SJSA1 (cell line): ENCODE data around the gene ARSA. TPM values are rescaled to one million over a fixed set of nuclear protein-coding genes. Genes with fewer than 3 reads are reported as not detected.
A peak's percentile ranks its signal among the peaks of the same experiment; 100 is the strongest.

Experiments
- DNase-seq, 2 experiments: peaks; one replicate each; pipeline ENCODE4 v3.0.0-alpha.2; 2015 to 2020; ENCODE audit warnings: low spot score in 2 of 2, low read depth in 1 of 2
- H3K27ac ChIP-seq: fragments of 250-450 bp; sonication (Bioruptor Pico); 2 replicates; pipeline ENCODE4 v1.5.1; 2020; ENCODE audit warnings: mild to moderate bottlenecking, moderate library complexity
- H3K27me3 ChIP-seq: fragments of 250-450 bp; sonication (Bioruptor Pico); replicated peaks from 2 replicates; pipeline ENCODE4 v1.5.1; 2020; ENCODE audit warnings: mild to moderate bottlenecking, moderate library complexity
- H3K36me3 ChIP-seq: fragments of 250-450 bp; sonication (Bioruptor Pico); 2 replicates; pipeline ENCODE4 v1.5.1; 2020; ENCODE audit warnings: mild to moderate bottlenecking
- H3K4me1 ChIP-seq: fragments of 250-450 bp; sonication (Bioruptor Pico); replicated peaks from 2 replicates; pipeline ENCODE4 v1.6.1; 2021; ENCODE audit warnings: mild to moderate bottlenecking
- H3K4me3 ChIP-seq: fragments of 250-450 bp; sonication (Bioruptor Pico); 2 replicates; pipeline ENCODE4 v1.5.1; 2020; ENCODE audit warnings: mild to moderate bottlenecking
- H3K9me3 ChIP-seq: fragments of 250-450 bp; sonication (Bioruptor Pico); replicated peaks from 2 replicates; pipeline ENCODE4 v1.5.1; 2020; ENCODE audit warnings: mild to moderate bottlenecking
- total RNA-seq: library from RNA; depleted of rRNA; stranded (reverse); fragments of >200 nt; shearing (Covaris generic); gene quantifications from 2 replicates; pipeline ENCODE4 v1.2.3, GENCODE V29; 2014; rRNA removed

The ARSA gene
- total RNA-seq, result 20.2 and 22.7 TPM in 2 replicates

- H3K9me3 ChIP-seq, result peaks cover 7% of the 10 kb centered on the region; the same call in 1 of the 2 replicates
- no peaks in the 10 kb centered on the region; the same call in 1 of the 2 replicates for H3K27me3 ChIP-seq
- H3K36me3 ChIP-seq, result peaks cover 9% of the 10 kb centered on the region; the same call in 1 of the 2 replicates
- DNase-seq, result peak; percentile 70 to 86
- H3K4me1 ChIP-seq, result peaks cover 20% of the 10 kb centered on the region
- H3K4me3 ChIP-seq, result peak within 1 kb of the TSS; percentile 84
- peak within 1 kb of the TSS; percentile 36 for H3K27ac ChIP-seq
Observed at GRCh38 chr22:50627642-50628542, at the start of gene ARSA. Gene ARSA, minus strand, starts transcription at chr22:50628152. Its CDS starts 373 bp downstream, at chr22:50627779.

GRCh38 chr22:50676661-50677492 is 48.9 kb upstream of the ARSA start:
- Histone ChIP-seq H3K27me3 (peaks cover 46% of the 10 kb centered on the region), H3K4me3 (no peak overlapping the region), H3K9me3 (0 out of 2 replicates have a peak, but pooled peaks cover 2% of the 10 kb centered on the region), H3K27ac (no peak overlapping the region), H3K4me1 (no peaks in the 10 kb centered on the region), H3K36me3 (no peaks in the 10 kb centered on the region)
- peak in 1 of 2 experiments; percentile 29 for DNase-seq

- H3K4me3 ChIP-seq, result no peak overlapping the region
- peak in 1 of 2 experiments; percentile 38 for DNase-seq
- H3K27ac ChIP-seq, result no peak overlapping the region
- H3K36me3 ChIP-seq, result no peaks in the 10 kb centered on the region
- H3K4me1 ChIP-seq, result no peaks in the 10 kb centered on the region
- H3K27me3 ChIP-seq, result peaks cover 53% of the 10 kb centered on the region
- H3K9me3 ChIP-seq, result 0 out of 2 replicates have a peak, but pooled peaks cover 2% of the 10 kb centered on the region
Observed at GRCh38 chr22:50676180-50676636, 48.3 kb upstream of the ARSA start.

GRCh38 chr22:50675553-50676179 is 47.7 kb upstream of the ARSA start:
- Histone ChIP-seq H3K9me3 (0 out of 2 replicates have a peak, but pooled peaks cover 2% of the 10 kb centered on the region), H3K36me3 (no peaks in the 10 kb centered on the region), H3K4me1 (no peaks in the 10 kb centered on the region), H3K27ac (no peak overlapping the region), H3K27me3 (peaks cover 57% of the 10 kb centered on the region), H3K4me3 (no peak overlapping the region)
- DNase-seq, result no peak

GRCh38 chr22:50674606-50675552 is 46.9 kb upstream of the ARSA start:
- DNase-seq, result peak in 1 of 2 experiments; percentile 44
- no peak overlapping the region for H3K4me3 ChIP-seq
- no peaks in the 10 kb centered on the region for H3K36me3 ChIP-seq
- no peak overlapping the region for H3K27ac ChIP-seq
- H3K27me3 ChIP-seq, result peaks cover 62% of the 10 kb centered on the region
- H3K4me1 ChIP-seq, result no peaks in the 10 kb centered on the region
- 0 out of 2 replicates have a peak, but pooled peaks cover 2% of the 10 kb centered on the region for H3K9me3 ChIP-seq

- H3K4me1 ChIP-seq, result no peaks in the 10 kb centered on the region
- no peak overlapping the region for H3K27ac ChIP-seq
- no peaks in the 10 kb centered on the region for H3K36me3 ChIP-seq
- no peak for DNase-seq
- H3K9me3 ChIP-seq, result 0 out of 2 replicates have a peak, but pooled peaks cover 2% of the 10 kb centered on the region
- H3K4me3 ChIP-seq, result no peak overlapping the region
- peaks cover 64% of the 10 kb centered on the region for H3K27me3 ChIP-seq
Observed at GRCh38 chr22:50674130-50674500, 46.2 kb upstream of the ARSA start.

- no peaks in the 10 kb centered on the region for H3K4me1 ChIP-seq
- H3K4me3 ChIP-seq, result no peak overlapping the region
- H3K27ac ChIP-seq, result no peak overlapping the region
- DNase-seq, result peak in 1 of 2 experiments; percentile 28
- H3K36me3 ChIP-seq, result no peaks in the 10 kb centered on the region
- 0 out of 2 replicates have a peak, but pooled peaks cover 2% of the 10 kb centered on the region for H3K9me3 ChIP-seq
- H3K27me3 ChIP-seq, result peaks cover 70% of the 10 kb centered on the region
Observed at GRCh38 chr22:50673231-50674129, 45.5 kb upstream of the ARSA start.

GRCh38 chr22:50672471-50673230 is 44.7 kb upstream of the ARSA start, which contains the start of gene SHANK3:
Gene SHANK3, plus strand, starts transcription at chr22:50672823.
- Histone ChIP-seq H3K27me3 (peaks cover 78% of the 10 kb centered on the region), H3K27ac (no peak within 1 kb of the TSS), H3K4me3 (no peak within 1 kb of the TSS), H3K4me1 (no peaks in the 10 kb centered on the region), H3K36me3 (no peaks in the 10 kb centered on the region), H3K9me3 (0 out of 2 replicates have a peak, but pooled peaks cover 2% of the 10 kb centered on the region)
- DNase-seq, result no peak

- no peaks in the 10 kb centered on the region for H3K36me3 ChIP-seq
- H3K4me3 ChIP-seq, result no peak overlapping the region
- peaks cover 80% of the 10 kb centered on the region for H3K27me3 ChIP-seq
- no peak for DNase-seq
- 0 out of 2 replicates have a peak, but pooled peaks cover 2% of the 10 kb centered on the region for H3K9me3 ChIP-seq
- H3K27ac ChIP-seq, result no peak overlapping the region
- no peaks in the 10 kb centered on the region for H3K4me1 ChIP-seq
Observed at GRCh38 chr22:50672041-50672440, 44.1 kb upstream of the ARSA start.

- Histone ChIP-seq H3K4me3 (no peak overlapping the region), H3K36me3 (no peaks in the 10 kb centered on the region), H3K27ac (no peak overlapping the region), H3K4me1 (no peaks in the 10 kb centered on the region), H3K27me3 (peaks cover 80% of the 10 kb centered on the region), H3K9me3 (0 out of 2 replicates have a peak, but pooled peaks cover 2% of the 10 kb centered on the region)
- DNase-seq, result no peak
Observed at GRCh38 chr22:50671641-50672040, 43.7 kb upstream of the ARSA start.
